K562 (cell line): Measurements from ENCODE around the gene GMDS. TPM values are rescaled to one million over a fixed set of nuclear protein-coding genes. Genes with fewer than 3 reads are reported as not detected.

ENCODE experiments used
- ATAC-seq: fragments of 200-7000 bp; cut with Tn5 transposase; 3 replicates; pipeline ENCODE4 v1.9.1; 2020; ENCODE audit warnings: moderate library complexity
- BruUV-seq: library from RNA; stranded (reverse); fragments of 400-500 nt; replicated peaks from 2 replicates; lab custom pipeline; 2021; lab: Mats Ljungman, UMichigan
- CTCF ChIA-PET: fragments of 300-600 bp; formaldehyde crosslinking; extraction: SDS; loops from one replicate; lab custom pipeline; 2021; ENCODE audit warnings: low intra/inter-chr PET ratio; lab: Yijun Ruan, JAX
- POLR2A ChIA-PET: fragments of 300-600, 350-650 bp; sonication (Branson Sonifier 250); formaldehyde crosslinking; extraction: SDS; loops from one replicate; lab custom pipeline; 2021; ENCODE audit warnings: antibody characterized with exemption, inconsistent platforms; lab: Yijun Ruan, JAX
- DNase-seq, 4 experiments: peaks; one replicate each; pipeline versions ENCODE4 v3.0.0 to v3.0.0-alpha.2; 2011 to 2018; ENCODE audit warnings: low spot score in 3 of 4, mixed read lengths in 3 of 4; ENCODE audit errors: extremely low read depth in 1 of 4
- FAIRE-seq: peaks from 2 replicates; lab custom pipeline; 2011; peaks lifted over from hg19 to GRCh38; lab: Jason Lieb, UNC
- H2AFZ ChIP-seq: 2 replicates; pipeline ENCODE4 v1.6.0; 2011; ENCODE audit warnings: low read depth, low read length, control low read depth, inconsistent platforms
- H3K27ac ChIP-seq: fragments of 200-600 bp; 3 replicates; pipeline ENCODE4 v1.8.0; 2011; ENCODE audit warnings: low read depth, mild to moderate bottlenecking, control low read depth, inconsistent platforms, low read length, moderate library complexity, mixed read lengths; ENCODE audit errors: extremely low read depth
- H3K27me3 ChIP-seq, 2 experiments: fragments of 300-600 bp in 1 of 2; 2 replicates in 1 of 2; 3 replicates in 1 of 2; pipeline versions ENCODE4 v1.6.0 to v1.8.0; 2011; ENCODE audit warnings: inconsistent platforms in 2 of 2, low read length in 2 of 2, mild to moderate bottlenecking in 1 of 2, mixed read lengths in 1 of 2, moderate library complexity in 1 of 2; ENCODE audit not compliant: control insufficient read depth in 2 of 2, insufficient read depth in 2 of 2
- H3K36me3 ChIP-seq: fragments of 300-600 bp; 3 replicates; pipeline ENCODE4 v1.8.0; 2011; ENCODE audit warnings: mild to moderate bottlenecking, low read length, inconsistent platforms; ENCODE audit not compliant: control insufficient read depth, insufficient read depth
- H3K4me1 ChIP-seq, 2 experiments: fragments of 200-600 bp in 1 of 2; replicated peaks in 1 of 2; 2 replicates in 1 of 2; 3 replicates in 1 of 2; pipeline versions ENCODE4 v1.5.1 to v1.8.0; 2011; ENCODE audit warnings: inconsistent platforms in 2 of 2, low read length in 2 of 2, mild to moderate bottlenecking in 1 of 2, mixed read lengths in 1 of 2, moderate library complexity in 1 of 2; ENCODE audit not compliant: control insufficient read depth in 2 of 2, insufficient read depth in 2 of 2
- H3K4me2 ChIP-seq: 2 replicates; pipeline ENCODE4 v1.6.1; 2011; ENCODE audit warnings: low read length, control low read depth, inconsistent platforms, mixed read lengths; ENCODE audit not compliant: insufficient read depth
- H3K4me3 ChIP-seq: fragments of 200-600 bp; sonication (generic), shearing (Covaris generic); 2 replicates; pipeline ENCODE4 v1.5.1; 2016; ENCODE audit warnings: control low read depth, inconsistent platforms
- H3K79me2 ChIP-seq: fragments of 200-600 bp; 3 replicates; pipeline ENCODE4 v1.8.0; 2011; ENCODE audit warnings: low read length, inconsistent platforms; ENCODE audit not compliant: control insufficient read depth, insufficient read depth
- H3K9ac ChIP-seq, 2 experiments: 2 replicates each; pipeline versions ENCODE4 v1.6.0 to v1.6.1; 2011; ENCODE audit warnings: low read depth in 2 of 2, low read length in 2 of 2, control low read depth in 1 of 2, inconsistent platforms in 1 of 2, mild to moderate bottlenecking in 1 of 2, mixed read lengths in 1 of 2; ENCODE audit not compliant: insufficient read depth in 1 of 2
- H3K9me1 ChIP-seq: one replicate; pipeline ENCODE4 v1.6.0; 2011; ENCODE audit warnings: inconsistent platforms, mild to moderate bottlenecking, low read length, moderate library complexity; ENCODE audit not compliant: control insufficient read depth, insufficient read depth
- H3K9me3 ChIP-seq: replicated peaks from 2 replicates; pipeline ENCODE4 v1.5.1; 2011; ENCODE audit warnings: low read depth, low read length, inconsistent platforms; ENCODE audit not compliant: control insufficient read depth, insufficient read depth
- H4K20me1 ChIP-seq: replicated peaks from 2 replicates; pipeline ENCODE4 v1.6.1; 2011; ENCODE audit warnings: low read length, inconsistent platforms, mixed read lengths; ENCODE audit not compliant: control insufficient read depth, insufficient read depth
- CBX2 ChIP-seq: fragments of 200-600 bp; sonication (generic); IDR thresholded peaks from one replicate; pipeline ENCODE4 v1.6.1; 2012; ENCODE audit warnings: mild to moderate bottlenecking, low read length, inconsistent platforms; ENCODE audit not compliant: insufficient read depth, poor library complexity, severe bottlenecking
- FOXP1 ChIP-seq: sonication (generic); formaldehyde crosslinking; IDR thresholded peaks from 2 replicates; pipeline ENCODE4 v1.8.0; 2022; ENCODE audit warnings: mild to moderate bottlenecking, missing genetic modification reagents
- MLLT1 ChIP-seq, 2 experiments: fragments of 450-650 bp; IDR thresholded peaks; 2 replicates each; pipeline ENCODE4 v1.6.1; 2016
- ZNF146 ChIP-seq: IDR thresholded peaks from one replicate; pipeline ENCODE4 v1.6.1; 2018; ENCODE audit warnings: missing compliant biosample characterization; ENCODE audit not compliant: unreplicated experiment
- WGBS: fragments of 100-300 bp; shearing (Covaris generic); methylation state at CpG from one replicate; pipeline ENCODE4 v1.1.6; 2016; ENCODE audit warnings: low coverage, mixed read lengths; ENCODE audit not compliant: insufficient coverage; ENCODE audit errors: missing lambda C conversion rate; 5-methylcytosine and 5-hydroxymethylcytosine counted together
- in situ Hi-C: fragments of 300-500 bp; cut with MboI; formaldehyde crosslinking; loops from 4 replicates; pipeline ENCODE4 v1.15.0; 2018; ENCODE audit warnings: inconsistent platforms, mixed read lengths
- intact Hi-C: fragments of 100-400 bp; cut with micrococcal nuclease; formaldehyde crosslinking; loops from 2 replicates; pipeline ENCODE4 v1.14.2; 2022
- polyA plus RNA-seq, 8 experiments: library from polyadenylated mRNA; depleted of rRNA in 4 of 8; stranded (reverse) in 5 of 8; unstranded in 3 of 8; fragments of >200 nt; fragmentation: Nextera tagmentation in 2 of 8; fragmentation: Illumina TruSeq in 1 of 8; extraction: Ambion mirVana in 2 of 8; extraction: Trizol in 1 of 8; gene quantifications; 2 replicates each; pipeline versions ENCODE4 v1.2.1 to v1.2.3, GENCODE V29; 2011 to 2014; ENCODE audit warnings: inconsistent platforms in 1 of 8, missing spikeins in 1 of 8
- total RNA-seq, 7 experiments: library from RNA; depleted of rRNA in 6 of 7; stranded (reverse); fragments of >200 nt in 6 of 7; fragmentation: Illumina TruSeq in 2 of 7; extraction: Trizol in 2 of 7; gene quantifications; 2 replicates each; pipeline versions ENCODE4 v1.2.1 to v1.2.3, GENCODE V29; 2011 to 2021; ENCODE audit warnings: low replicate concordance in 1 of 7

GMDS gene
- total and polyA plus RNA-seq, 9 of the 15 experiments (the other 6 are each of a cell fraction or from before 2014, with no cell fraction given): 0.48 to 31.8 (median 13.4) TPM

GRCh38 chr6:1598886-1599285 is 646.5 kb downstream of the GMDS start (continued):
- TF ChIP-seq MLLT1 (IDR thresholded peaks at IDR 0.05): no peak
- no peak for TF ChIP-seq ZNF146 (CRISPR knock-in tag)

- intact Hi-C loops: loop anchor here (5.0 kb wide), 2 partner anchors 444 to 1144 kb away; no protein-coding TSS in a partner anchor
- H3K4me3 ChIP-seq: no peak overlapping the region
Observed at GRCh38 chr6:1598433-1598832, 647.0 kb downstream of the GMDS start.

More at GRCh38 chr6:1598433-1598832, 647.0 kb downstream of the GMDS start:
- no peak for DNase-seq
- no peaks in the 10 kb centered on the region for H3K9me1 ChIP-seq
- no peaks in the 10 kb centered on the region for H3K79me2 ChIP-seq
- no peak overlapping the region for H2AFZ ChIP-seq
- BruUV-seq: no TSS peak
- WGBS: under 1% methylated on average over 10 of the region's 10 CpGs
- TF ChIP-seq FOXP1 (CRISPR knock-in tag): no peak
- peak; percentile 23 for TF ChIP-seq CBX2
- TF ChIP-seq, all 486 proteins: peak for 1
- Histone ChIP-seq H3K4me1 (peaks cover 0 to 11% of the 10 kb centered on the region in 2 experiments; a peak in 1 of 5 replicates), H3K27me3 (peaks cover 55 to 83% of the 10 kb centered on the region in 2 experiments), H3K9me3 (no peaks in the 10 kb centered on the region), H3K4me2 (no peak overlapping the region), H3K36me3 (no peaks in the 10 kb centered on the region), H3K27ac (no peak overlapping the region), H4K20me1 (peaks cover 12% of the 10 kb centered on the region), H3K9ac (no peak overlapping the region)
- CTCF ChIA-PET: no interaction called here
- in situ Hi-C loops: loop anchor here (10.0 kb wide), 1 partner anchor 756 kb away; no protein-coding TSS in a partner anchor
- FAIRE-seq (no peak), ATAC-seq (no peak)
- POLR2A ChIA-PET: interaction anchor here (0.8 kb wide), 1 partner anchor 27 kb away, joined by 3 read pairs; no protein-coding TSS in a partner anchor
